Glomerular visceral epithelial cell (primary cell): ENCODE measurements around the gene CA10.

ENCODE experiments used
- DNase-seq: peaks from one replicate; pipeline ENCODE4 v3.0.0-alpha.2; 2016; ENCODE audit errors: extremely low spot score

CA10 gene

GRCh38 chr17:51954232-51954765, 204.2 kb downstream of the CA10 start:
- no peak for DNase-seq

DNA sequence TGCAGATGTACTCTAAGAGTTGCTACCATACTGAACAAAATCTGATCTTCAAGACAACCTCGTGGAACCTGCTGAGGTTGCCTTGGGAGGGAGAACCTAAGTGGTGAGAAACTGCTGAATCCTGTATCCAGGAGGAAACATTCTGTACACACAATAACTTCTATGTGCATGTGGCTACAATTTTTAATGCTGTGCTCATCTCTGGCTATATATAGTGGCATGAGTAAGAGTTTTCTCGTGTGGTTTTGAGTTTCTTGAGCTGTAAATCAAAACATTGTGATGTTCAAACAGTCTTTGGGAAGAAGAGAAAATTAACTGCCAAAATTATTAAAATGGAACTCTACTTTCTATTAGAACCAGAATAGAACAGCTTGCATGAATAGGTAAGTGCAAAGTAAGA, 206.8 kb downstream of the CA10 start:
- no peak for DNase-seq

DNA sequence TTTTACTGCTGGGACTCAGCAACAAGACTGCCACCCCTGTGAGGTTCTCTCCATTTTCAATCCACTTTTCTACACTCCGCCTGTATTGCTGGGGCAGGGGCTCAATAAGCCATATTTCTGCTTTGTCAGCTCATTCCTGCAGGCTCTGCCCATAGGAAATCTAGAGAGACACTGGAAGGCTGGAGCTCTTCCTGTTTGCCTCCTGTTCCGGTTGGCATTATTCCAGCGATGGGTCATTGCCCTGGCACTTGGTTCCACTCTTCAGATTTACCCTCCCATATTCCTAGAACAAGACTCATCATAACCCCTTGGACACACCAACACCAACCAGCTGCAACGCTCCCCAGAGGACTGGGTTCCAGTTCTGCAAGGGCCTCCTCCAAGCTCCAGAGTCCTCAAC, 210.4 kb downstream of the CA10 start:
- no peak for DNase-seq

GRCh38 chr17:51947160-51947735, 211.3 kb downstream of the CA10 start:
- no peak for DNase-seq

- DNase-seq: no peak
These were observed 212.2 kb downstream of the CA10 start for GRCh38 chr17:51946311-51946710.

GRCh38 chr17:51941272-51941671, 217.2 kb downstream of the CA10 start:
- no peak for DNase-seq

DNA sequence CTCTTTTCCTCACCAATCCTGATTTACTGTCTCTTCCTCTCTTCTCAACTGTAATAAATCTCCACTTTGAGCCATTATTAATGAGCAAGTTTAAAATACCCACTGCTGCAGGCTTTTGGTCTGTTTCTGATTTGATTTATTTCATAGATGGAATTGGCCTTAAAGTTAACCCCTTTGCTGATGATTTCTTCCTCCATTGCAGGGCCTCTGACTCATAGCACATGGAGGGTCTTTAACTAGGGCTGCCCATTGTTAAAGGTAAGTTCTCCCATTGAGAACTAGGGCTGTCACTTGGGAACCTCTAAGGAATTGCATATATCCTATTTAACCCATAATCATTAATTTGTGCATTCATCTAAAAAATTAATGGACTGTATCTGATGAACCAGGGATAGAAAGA, 221.2 kb downstream of the CA10 start:
- DNase-seq: no peak

DNA sequence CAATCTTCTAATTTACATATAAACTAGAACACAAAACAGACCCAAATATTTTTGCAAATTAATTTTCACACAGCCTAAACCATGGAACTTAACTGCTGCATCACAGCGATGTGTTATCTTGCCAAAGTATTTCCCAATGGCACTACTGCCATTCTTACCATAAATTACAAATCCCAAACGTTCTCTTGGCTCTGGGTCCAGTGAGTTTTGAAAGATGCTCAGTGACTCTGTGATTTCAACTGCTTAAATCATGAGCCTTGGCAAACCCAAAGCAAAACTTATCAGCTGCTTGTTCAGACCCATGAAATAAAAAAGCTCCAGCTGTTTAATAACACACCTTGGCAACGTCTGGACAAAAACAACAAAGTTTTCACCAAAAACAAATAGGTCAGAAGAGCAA, 223.0 kb downstream of the CA10 start:
- no peak for DNase-seq

DNA sequence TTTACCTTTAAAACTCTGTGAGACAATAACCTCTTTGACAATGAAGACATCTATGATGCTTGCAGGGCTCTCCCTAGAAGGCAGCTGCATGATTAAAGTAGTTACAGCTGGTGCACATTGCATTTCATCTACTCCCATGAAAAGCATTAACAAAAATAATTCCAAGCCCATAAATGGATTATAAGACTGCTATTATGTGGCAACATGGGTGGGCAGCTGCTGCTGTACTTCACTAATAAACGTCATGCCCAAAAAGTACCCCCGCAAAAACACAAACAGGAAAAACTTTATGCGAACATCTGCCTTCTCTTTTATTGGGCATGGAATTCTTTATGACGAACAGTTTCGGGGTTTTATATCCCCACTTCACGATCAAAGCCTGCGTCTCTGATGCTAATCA, 224.9 kb downstream of the CA10 start:
- DNase-seq: no peak

- DNase-seq: no peak
These were observed 232.1 kb downstream of the CA10 start for GRCh38 chr17:51926448-51926847.

GRCh38 chr17:51921500-51921899, 237.0 kb downstream of the CA10 start:
- DNase-seq: no peak

GRCh38 chr17:51914577-51914976, 243.9 kb downstream of the CA10 start:
- no peak for DNase-seq

GRCh38 chr17:51913491-51914205, 244.9 kb downstream of the CA10 start:
- no peak for DNase-seq

GRCh38 chr17:51912939-51913338, 245.6 kb downstream of the CA10 start:
- no peak for DNase-seq

DNA sequence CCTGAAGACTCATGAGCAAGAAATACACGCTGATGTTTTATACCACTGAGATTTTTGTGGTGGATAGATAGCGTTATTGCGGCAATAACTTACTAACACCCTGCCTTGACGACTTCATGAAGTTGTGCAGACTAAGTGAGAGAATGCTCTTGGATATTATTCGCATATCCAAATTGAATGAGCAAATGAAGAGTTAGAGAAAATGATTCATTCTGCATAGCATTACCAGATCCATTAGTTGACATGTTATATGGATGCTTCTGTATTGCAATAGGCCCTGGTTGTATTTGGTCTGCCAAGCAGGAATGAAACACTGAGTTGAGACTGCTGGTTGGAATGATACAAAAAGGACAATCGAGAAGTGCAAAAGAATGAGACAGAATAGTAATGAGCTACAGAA, 247.3 kb downstream of the CA10 start:
- no peak for DNase-seq

DNA sequence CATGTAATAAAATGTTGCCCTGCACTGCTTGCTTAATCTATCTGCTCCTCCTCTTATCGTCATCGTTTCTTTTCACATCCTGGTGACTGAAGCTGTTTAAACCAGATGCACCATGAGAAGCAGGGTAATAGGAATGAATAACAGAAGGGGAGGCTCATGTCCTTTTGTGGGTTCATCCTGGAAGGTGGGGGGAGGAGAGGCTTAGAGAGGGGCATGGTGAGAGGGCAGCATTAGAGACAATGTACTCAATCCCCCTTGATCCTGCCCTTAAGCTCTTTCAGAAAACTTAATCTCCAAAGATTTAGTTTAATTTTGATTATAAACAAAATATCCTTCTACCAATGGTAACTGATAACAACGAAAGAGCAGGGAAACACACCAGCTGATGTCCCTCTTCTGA, 248.5 kb downstream of the CA10 start:
- no peak for DNase-seq

- DNase-seq: no peak
These were observed 249.5 kb downstream of the CA10 start for GRCh38 chr17:51908841-51909537.

DNA sequence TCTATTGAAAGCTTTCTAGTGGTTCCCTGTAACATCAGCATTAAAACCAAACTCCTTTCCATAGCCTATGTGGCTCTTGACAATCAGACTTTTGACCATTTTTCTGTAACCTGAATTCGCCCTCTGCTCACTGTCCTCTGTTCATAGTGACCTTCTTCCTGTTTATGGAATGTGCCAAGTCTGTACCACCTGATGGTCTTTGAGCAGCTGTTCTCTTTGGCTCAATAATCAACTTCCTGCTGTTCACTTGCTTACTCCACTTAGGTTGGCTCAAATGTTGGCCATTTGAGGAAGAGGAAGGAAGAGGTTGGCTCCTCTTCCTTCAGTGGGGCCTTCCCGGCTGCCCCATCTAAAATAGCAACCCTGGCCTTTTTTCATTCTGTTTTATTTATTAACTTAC, 251.5 kb downstream of the CA10 start:
- no peak for DNase-seq

GRCh38 chr17:51904379-51904778, 254.1 kb downstream of the CA10 start:
- no peak for DNase-seq

DNA sequence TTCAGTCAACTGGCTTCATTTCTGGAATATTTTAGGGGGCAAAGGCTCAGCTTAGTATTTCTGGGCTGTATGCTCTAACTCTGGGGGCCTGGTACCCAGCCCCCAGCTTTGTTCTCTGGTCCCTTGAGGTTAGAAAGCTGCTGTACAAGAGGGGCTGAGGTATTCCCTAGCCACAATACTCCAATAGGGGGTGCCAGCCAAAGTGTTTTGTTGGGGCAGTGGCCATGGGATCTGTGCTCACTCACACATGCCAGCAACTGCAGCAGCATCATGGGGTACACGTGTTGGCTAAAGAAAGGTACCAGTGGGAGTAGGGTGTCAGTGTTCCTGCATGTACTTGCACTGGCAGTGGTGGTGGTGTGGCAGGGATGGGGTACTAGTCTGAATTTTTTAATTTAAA, 257.3 kb downstream of the CA10 start:
- DNase-seq: no peak

GRCh38 chr17:51891936-51892335, 266.6 kb downstream of the CA10 start:
- no peak for DNase-seq

DNA sequence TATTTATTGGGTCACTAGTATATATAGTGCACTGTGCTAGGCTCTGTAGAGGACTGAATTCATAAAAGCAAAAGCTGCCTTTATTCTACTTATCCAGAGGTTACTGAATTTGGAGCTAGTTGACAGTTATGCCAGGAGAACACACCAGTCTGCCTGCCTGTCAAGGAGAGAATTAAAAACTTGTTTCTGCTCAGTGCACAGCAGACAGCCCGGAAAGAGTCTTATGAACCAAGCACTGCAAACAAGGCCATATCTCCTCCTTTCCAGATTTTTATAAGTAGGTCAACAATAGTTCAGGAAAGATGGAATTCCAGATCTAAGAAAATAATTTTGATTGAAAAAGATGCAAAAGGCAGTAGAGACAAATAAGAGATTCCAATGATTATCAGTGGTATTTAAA, 267.8 kb downstream of the CA10 start:
- DNase-seq: no peak

DNA sequence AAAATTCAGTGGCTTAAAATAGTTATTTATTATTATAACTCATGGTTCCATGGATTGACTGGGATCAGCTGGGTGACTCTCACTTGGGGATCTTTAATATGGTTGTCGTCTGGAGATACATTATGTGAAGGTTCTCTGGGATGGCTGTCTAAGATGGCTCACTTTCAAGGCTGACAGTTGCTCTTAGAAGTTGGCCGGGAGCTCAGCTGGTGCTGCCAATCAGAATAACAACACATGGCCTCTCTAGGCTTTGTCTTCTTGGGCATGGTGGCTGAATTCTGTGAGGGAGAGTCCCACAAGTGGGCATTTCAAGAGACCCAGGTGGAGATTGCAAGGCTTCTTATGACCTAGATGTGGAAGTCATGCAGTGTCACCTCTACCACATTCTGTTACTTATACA, 269.7 kb downstream of the CA10 start:
- DNase-seq: no peak
